ENCODE data around the gene PHF8. TPM values are rescaled to one million over a fixed set of nuclear protein-coding genes. Genes with fewer than 3 reads are reported as not detected.

PHF8 gene
- total RNA-seq, 1 experiment from 2014 or later = 29.6 TPM

GRCh38 chrX:54074826-54075225 is 30.6 kb upstream of the PHF8 start:
- no peaks in the 10 kb centered on the region for H3K27me3 Mint-ChIP-seq (ENCODE audit: low read depth)
- no peaks in the 10 kb centered on the region for H3K4me1 Mint-ChIP-seq
- no peaks in the 10 kb centered on the region for H3K36me3 Mint-ChIP-seq
- ChIA-PET POLR2A (no interaction called here), CTCF (no interaction called here)
- no peaks in the 10 kb centered on the region for H3K9me3 Mint-ChIP-seq
- DNase-seq (ENCODE audit: low spot score) (no peak), ATAC-seq (no peak)
- no peak overlapping the region for H3K4me3 Mint-ChIP-seq
- H3K27ac Mint-ChIP-seq = no peak overlapping the region
- TF ChIP-seq IRF2 (CRISPR knock-in tag; IDR thresholded peaks at IDR 0.05; ENCODE audit: borderline replicate concordance, low read depth) (no peak), ESRRA (CRISPR knock-in tag; IDR thresholded peaks at IDR 0.05; ENCODE audit: borderline replicate concordance) (no peak), ZNF263 (CRISPR knock-in tag; IDR thresholded peaks at IDR 0.05; ENCODE audit: low read depth) (no peak), ZBTB43 (CRISPR knock-in tag; IDR thresholded peaks at IDR 0.05) (no peak), EMX1 (CRISPR knock-in tag; IDR thresholded peaks at IDR 0.05) (no peak), NR2C2 (CRISPR knock-in tag; IDR thresholded peaks at IDR 0.05) (no peak), TEAD4 (CRISPR knock-in tag; IDR thresholded peaks at IDR 0.05) (no peak), MLX (CRISPR knock-in tag; IDR thresholded peaks at IDR 0.05) (no peak), USF2 (CRISPR knock-in tag; IDR thresholded peaks at IDR 0.05) (no peak)
- TF ChIP-seq, protein P1, sequence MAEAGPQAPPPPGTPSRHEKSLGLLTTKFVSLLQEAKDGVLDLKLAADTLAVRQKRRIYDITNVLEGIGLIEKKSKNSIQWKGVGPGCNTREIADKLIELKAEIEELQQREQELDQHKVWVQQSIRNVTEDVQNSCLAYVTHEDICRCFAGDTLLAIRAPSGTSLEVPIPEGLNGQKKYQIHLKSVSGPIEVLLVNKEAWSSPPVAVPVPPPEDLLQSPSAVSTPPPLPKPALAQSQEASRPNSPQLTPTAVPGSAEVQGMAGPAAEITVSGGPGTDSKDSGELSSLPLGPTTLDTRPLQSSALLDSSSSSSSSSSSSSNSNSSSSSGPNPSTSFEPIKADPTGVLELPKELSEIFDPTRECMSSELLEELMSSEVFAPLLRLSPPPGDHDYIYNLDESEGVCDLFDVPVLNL (CRISPR knock-in tag; IDR thresholded peaks at IDR 0.05; ENCODE audit: borderline replicate concordance, low read depth) = no peak
- TF ChIP-seq, protein P2, sequence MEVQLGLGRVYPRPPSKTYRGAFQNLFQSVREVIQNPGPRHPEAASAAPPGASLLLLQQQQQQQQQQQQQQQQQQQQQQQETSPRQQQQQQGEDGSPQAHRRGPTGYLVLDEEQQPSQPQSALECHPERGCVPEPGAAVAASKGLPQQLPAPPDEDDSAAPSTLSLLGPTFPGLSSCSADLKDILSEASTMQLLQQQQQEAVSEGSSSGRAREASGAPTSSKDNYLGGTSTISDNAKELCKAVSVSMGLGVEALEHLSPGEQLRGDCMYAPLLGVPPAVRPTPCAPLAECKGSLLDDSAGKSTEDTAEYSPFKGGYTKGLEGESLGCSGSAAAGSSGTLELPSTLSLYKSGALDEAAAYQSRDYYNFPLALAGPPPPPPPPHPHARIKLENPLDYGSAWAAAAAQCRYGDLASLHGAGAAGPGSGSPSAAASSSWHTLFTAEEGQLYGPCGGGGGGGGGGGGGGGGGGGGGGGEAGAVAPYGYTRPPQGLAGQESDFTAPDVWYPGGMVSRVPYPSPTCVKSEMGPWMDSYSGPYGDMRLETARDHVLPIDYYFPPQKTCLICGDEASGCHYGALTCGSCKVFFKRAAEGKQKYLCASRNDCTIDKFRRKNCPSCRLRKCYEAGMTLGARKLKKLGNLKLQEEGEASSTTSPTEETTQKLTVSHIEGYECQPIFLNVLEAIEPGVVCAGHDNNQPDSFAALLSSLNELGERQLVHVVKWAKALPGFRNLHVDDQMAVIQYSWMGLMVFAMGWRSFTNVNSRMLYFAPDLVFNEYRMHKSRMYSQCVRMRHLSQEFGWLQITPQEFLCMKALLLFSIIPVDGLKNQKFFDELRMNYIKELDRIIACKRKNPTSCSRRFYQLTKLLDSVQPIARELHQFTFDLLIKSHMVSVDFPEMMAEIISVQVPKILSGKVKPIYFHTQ (CRISPR knock-in tag; IDR thresholded peaks at IDR 0.05) = no peak
- TF ChIP-seq, protein P3, sequence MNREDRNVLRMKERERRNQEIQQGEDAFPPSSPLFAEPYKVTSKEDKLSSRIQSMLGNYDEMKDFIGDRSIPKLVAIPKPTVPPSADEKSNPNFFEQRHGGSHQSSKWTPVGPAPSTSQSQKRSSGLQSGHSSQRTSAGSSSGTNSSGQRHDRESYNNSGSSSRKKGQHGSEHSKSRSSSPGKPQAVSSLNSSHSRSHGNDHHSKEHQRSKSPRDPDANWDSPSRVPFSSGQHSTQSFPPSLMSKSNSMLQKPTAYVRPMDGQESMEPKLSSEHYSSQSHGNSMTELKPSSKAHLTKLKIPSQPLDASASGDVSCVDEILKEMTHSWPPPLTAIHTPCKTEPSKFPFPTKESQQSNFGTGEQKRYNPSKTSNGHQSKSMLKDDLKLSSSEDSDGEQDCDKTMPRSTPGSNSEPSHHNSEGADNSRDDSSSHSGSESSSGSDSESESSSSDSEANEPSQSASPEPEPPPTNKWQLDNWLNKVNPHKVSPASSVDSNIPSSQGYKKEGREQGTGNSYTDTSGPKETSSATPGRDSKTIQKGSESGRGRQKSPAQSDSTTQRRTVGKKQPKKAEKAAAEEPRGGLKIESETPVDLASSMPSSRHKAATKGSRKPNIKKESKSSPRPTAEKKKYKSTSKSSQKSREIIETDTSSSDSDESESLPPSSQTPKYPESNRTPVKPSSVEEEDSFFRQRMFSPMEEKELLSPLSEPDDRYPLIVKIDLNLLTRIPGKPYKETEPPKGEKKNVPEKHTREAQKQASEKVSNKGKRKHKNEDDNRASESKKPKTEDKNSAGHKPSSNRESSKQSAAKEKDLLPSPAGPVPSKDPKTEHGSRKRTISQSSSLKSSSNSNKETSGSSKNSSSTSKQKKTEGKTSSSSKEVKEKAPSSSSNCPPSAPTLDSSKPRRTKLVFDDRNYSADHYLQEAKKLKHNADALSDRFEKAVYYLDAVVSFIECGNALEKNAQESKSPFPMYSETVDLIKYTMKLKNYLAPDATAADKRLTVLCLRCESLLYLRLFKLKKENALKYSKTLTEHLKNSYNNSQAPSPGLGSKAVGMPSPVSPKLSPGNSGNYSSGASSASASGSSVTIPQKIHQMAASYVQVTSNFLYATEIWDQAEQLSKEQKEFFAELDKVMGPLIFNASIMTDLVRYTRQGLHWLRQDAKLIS (CRISPR knock-in tag; IDR thresholded peaks at IDR 0.05; ENCODE audit: borderline replicate concordance) = no peak
- TF ChIP-seq, protein P4, sequence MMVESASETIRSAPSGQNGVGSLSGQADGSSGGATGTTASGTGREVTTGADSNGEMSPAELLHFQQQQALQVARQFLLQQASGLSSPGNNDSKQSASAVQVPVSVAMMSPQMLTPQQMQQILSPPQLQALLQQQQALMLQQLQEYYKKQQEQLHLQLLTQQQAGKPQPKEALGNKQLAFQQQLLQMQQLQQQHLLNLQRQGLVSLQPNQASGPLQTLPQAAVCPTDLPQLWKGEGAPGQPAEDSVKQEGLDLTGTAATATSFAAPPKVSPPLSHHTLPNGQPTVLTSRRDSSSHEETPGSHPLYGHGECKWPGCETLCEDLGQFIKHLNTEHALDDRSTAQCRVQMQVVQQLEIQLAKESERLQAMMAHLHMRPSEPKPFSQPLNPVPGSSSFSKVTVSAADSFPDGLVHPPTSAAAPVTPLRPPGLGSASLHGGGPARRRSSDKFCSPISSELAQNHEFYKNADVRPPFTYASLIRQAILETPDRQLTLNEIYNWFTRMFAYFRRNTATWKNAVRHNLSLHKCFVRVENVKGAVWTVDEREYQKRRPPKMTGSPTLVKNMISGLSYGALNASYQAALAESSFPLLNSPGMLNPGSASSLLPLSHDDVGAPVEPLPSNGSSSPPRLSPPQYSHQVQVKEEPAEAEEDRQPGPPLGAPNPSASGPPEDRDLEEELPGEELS (CRISPR knock-in tag; IDR thresholded peaks at IDR 0.05) = no peak
- TF ChIP-seq, protein P5, sequence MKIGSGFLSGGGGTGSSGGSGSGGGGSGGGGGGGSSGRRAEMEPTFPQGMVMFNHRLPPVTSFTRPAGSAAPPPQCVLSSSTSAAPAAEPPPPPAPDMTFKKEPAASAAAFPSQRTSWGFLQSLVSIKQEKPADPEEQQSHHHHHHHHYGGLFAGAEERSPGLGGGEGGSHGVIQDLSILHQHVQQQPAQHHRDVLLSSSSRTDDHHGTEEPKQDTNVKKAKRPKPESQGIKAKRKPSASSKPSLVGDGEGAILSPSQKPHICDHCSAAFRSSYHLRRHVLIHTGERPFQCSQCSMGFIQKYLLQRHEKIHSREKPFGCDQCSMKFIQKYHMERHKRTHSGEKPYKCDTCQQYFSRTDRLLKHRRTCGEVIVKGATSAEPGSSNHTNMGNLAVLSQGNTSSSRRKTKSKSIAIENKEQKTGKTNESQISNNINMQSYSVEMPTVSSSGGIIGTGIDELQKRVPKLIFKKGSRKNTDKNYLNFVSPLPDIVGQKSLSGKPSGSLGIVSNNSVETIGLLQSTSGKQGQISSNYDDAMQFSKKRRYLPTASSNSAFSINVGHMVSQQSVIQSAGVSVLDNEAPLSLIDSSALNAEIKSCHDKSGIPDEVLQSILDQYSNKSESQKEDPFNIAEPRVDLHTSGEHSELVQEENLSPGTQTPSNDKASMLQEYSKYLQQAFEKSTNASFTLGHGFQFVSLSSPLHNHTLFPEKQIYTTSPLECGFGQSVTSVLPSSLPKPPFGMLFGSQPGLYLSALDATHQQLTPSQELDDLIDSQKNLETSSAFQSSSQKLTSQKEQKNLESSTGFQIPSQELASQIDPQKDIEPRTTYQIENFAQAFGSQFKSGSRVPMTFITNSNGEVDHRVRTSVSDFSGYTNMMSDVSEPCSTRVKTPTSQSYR (CRISPR knock-in tag; IDR thresholded peaks at IDR 0.05) = no peak
- TF ChIP-seq, protein P6, sequence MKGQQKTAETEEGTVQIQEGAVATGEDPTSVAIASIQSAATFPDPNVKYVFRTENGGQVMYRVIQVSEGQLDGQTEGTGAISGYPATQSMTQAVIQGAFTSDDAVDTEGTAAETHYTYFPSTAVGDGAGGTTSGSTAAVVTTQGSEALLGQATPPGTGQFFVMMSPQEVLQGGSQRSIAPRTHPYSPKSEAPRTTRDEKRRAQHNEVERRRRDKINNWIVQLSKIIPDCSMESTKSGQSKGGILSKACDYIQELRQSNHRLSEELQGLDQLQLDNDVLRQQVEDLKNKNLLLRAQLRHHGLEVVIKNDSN (CRISPR knock-in tag; IDR thresholded peaks at IDR 0.05) = no peak
- TF ChIP-seq, protein P7, sequence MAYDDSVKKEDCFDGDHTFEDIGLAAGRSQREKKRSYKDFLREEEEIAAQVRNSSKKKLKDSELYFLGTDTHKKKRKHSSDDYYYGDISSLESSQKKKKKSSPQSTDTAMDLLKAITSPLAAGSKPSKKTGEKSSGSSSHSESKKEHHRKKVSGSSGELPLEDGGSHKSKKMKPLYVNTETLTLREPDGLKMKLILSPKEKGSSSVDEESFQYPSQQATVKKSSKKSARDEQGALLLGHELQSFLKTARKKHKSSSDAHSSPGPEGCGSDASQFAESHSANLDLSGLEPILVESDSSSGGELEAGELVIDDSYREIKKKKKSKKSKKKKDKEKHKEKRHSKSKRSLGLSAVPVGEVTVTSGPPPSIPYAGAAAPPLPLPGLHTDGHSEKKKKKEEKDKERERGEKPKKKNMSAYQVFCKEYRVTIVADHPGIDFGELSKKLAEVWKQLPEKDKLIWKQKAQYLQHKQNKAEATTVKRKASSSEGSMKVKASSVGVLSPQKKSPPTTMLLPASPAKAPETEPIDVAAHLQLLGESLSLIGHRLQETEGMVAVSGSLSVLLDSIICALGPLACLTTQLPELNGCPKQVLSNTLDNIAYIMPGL (CRISPR knock-in tag; IDR thresholded peaks at IDR 0.05) = no peak
- TF ChIP-seq, protein P8, sequence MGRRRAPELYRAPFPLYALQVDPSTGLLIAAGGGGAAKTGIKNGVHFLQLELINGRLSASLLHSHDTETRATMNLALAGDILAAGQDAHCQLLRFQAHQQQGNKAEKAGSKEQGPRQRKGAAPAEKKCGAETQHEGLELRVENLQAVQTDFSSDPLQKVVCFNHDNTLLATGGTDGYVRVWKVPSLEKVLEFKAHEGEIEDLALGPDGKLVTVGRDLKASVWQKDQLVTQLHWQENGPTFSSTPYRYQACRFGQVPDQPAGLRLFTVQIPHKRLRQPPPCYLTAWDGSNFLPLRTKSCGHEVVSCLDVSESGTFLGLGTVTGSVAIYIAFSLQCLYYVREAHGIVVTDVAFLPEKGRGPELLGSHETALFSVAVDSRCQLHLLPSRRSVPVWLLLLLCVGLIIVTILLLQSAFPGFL (CRISPR knock-in tag; IDR thresholded peaks at IDR 0.05; ENCODE audit: borderline replicate concordance) = no peak

Data from WTC11 (cell line).